Non-pigmented ciliary epithelial cell (primary cell): Measurements from ENCODE around the gene SVOPL.

Source experiments
- DNase-seq: peaks from one replicate; pipeline ENCODE4 v3.0.0-alpha.2; 2010; ENCODE audit warnings: low read depth

SVOPL gene

GRCh38 chr7:138607216-138608126, 93.7 kb downstream of the SVOPL start:
- DNase-seq: no peak

GRCh38 chr7:138606236-138606635, 94.9 kb downstream of the SVOPL start:
- no peak for DNase-seq

GRCh38 chr7:138603549-138604318, 97.4 kb downstream of the SVOPL start:
- no peak for DNase-seq

GRCh38 chr7:138602451-138602850, 98.7 kb downstream of the SVOPL start:
- DNase-seq: no peak

- DNase-seq: no peak
Measured at GRCh38 chr7:138595454-138595853, 105.7 kb downstream of the SVOPL start.

GRCh38 chr7:138590154-138590553, 111.0 kb downstream of the SVOPL start:
- no peak for DNase-seq

GRCh38 chr7:138588986-138589385, 112.2 kb downstream of the SVOPL start:
- DNase-seq: no peak

- DNase-seq: no peak
Measured at GRCh38 chr7:138587485-138587884, 113.7 kb downstream of the SVOPL start.

GRCh38 chr7:138585283-138585993, 115.7 kb downstream of the SVOPL start:
- no peak for DNase-seq

GRCh38 chr7:138584696-138585095, 116.5 kb downstream of the SVOPL start:
- no peak for DNase-seq

- DNase-seq: no peak
Measured at GRCh38 chr7:138584283-138584682, 116.9 kb downstream of the SVOPL start.

- no peak for DNase-seq
Measured at GRCh38 chr7:138581065-138581464, 120.1 kb downstream of the SVOPL start.

GRCh38 chr7:138579671-138580070, 121.5 kb downstream of the SVOPL start:
- DNase-seq: no peak

GRCh38 chr7:138579136-138579535, 122.0 kb downstream of the SVOPL start:
- DNase-seq: no peak

GRCh38 chr7:138575897-138576428, 125.2 kb downstream of the SVOPL start:
- DNase-seq: no peak

- DNase-seq: no peak
Measured at GRCh38 chr7:138573741-138574140, 127.4 kb downstream of the SVOPL start.

GRCh38 chr7:138570715-138571114, 130.4 kb downstream of the SVOPL start:
- DNase-seq: no peak

GRCh38 chr7:138569418-138569817, 131.7 kb downstream of the SVOPL start:
- no peak for DNase-seq

GRCh38 chr7:138568655-138569054, 132.5 kb downstream of the SVOPL start:
- no peak for DNase-seq

GRCh38 chr7:138565451-138566114, 135.6 kb downstream of the SVOPL start:
- peak; percentile 44 for DNase-seq

GRCh38 chr7:138565071-138565450, 136.1 kb downstream of the SVOPL start:
- DNase-seq: no peak

GRCh38 chr7:138564365-138564764, 136.8 kb downstream of the SVOPL start:
- DNase-seq: peak; percentile 14
